ENCODE measurements around the gene IGFL1.
"Not testable (repeated sequence)": the region's sequence is repeated elsewhere in the genome, so short reads cannot be mapped to it uniquely, and the experiment has no call there.

IGFL1 gene

GRCh38 chr19:46195919-46196318, 33.6 kb upstream of the IGFL1 start:
- H3K36me3 Mint-ChIP-seq (ENCODE audit: low read depth); H3K27ac Mint-ChIP-seq; H3K4me1 Mint-ChIP-seq (ENCODE audit: low read depth); H3K4me3 Mint-ChIP-seq; H3K9me3 Mint-ChIP-seq: not testable (repeated sequence)
- peaks cover 42% of the 10 kb centered on the region for H3K27me3 Mint-ChIP-seq

GRCh38 chr19:46196410-46197124, 33.0 kb upstream of the IGFL1 start:
- Mint-ChIP-seq H3K4me3 (no peak overlapping the region), H3K9me3 (no peaks in the 10 kb centered on the region), H3K4me1 (ENCODE audit: low read depth) (no peaks in the 10 kb centered on the region), H3K27ac (no peak overlapping the region), H3K27me3 (peaks cover 40% of the 10 kb centered on the region), H3K36me3 (ENCODE audit: low read depth) (no peaks in the 10 kb centered on the region)

- H3K4me1 Mint-ChIP-seq (ENCODE audit: low read depth), result no peaks in the 10 kb centered on the region
- no peak overlapping the region for H3K27ac Mint-ChIP-seq
- no peaks in the 10 kb centered on the region for H3K36me3 Mint-ChIP-seq (ENCODE audit: low read depth)
- no peak overlapping the region for H3K4me3 Mint-ChIP-seq
- H3K27me3 Mint-ChIP-seq, result peaks cover 40% of the 10 kb centered on the region
- no peaks in the 10 kb centered on the region for H3K9me3 Mint-ChIP-seq
These were observed 32.0 kb upstream of the IGFL1 start for GRCh38 chr19:46197314-46198070.

GRCh38 chr19:46198756-46199155, 30.8 kb upstream of the IGFL1 start:
- no peaks in the 10 kb centered on the region for H3K4me1 Mint-ChIP-seq (ENCODE audit: low read depth)
- H3K27ac Mint-ChIP-seq, result no peak overlapping the region
- H3K4me3 Mint-ChIP-seq, result no peak overlapping the region
- peaks cover 47% of the 10 kb centered on the region for H3K27me3 Mint-ChIP-seq
- no peaks in the 10 kb centered on the region for H3K9me3 Mint-ChIP-seq
- no peaks in the 10 kb centered on the region for H3K36me3 Mint-ChIP-seq (ENCODE audit: low read depth)

GRCh38 chr19:46201454-46202310, 27.9 kb upstream of the IGFL1 start:
- H3K27me3 Mint-ChIP-seq, result peaks cover 39% of the 10 kb centered on the region

GRCh38 chr19:46202426-46202825, 27.1 kb upstream of the IGFL1 start:
- Mint-ChIP-seq H3K4me1 (ENCODE audit: low read depth) (no peaks in the 10 kb centered on the region), H3K4me3 (no peak overlapping the region), H3K27me3 (peaks cover 35% of the 10 kb centered on the region), H3K9me3 (no peaks in the 10 kb centered on the region), H3K36me3 (ENCODE audit: low read depth) (no peaks in the 10 kb centered on the region), H3K27ac (no peak overlapping the region)

More at GRCh38 chr19:46201454-46202310, 27.9 kb upstream of the IGFL1 start:
- no peaks in the 10 kb centered on the region for H3K4me1 Mint-ChIP-seq (ENCODE audit: low read depth)
- peak overlapping the region; percentile 5 for H3K27ac Mint-ChIP-seq
- no peaks in the 10 kb centered on the region for H3K9me3 Mint-ChIP-seq
- no peak overlapping the region for H3K4me3 Mint-ChIP-seq
- no peaks in the 10 kb centered on the region for H3K36me3 Mint-ChIP-seq (ENCODE audit: low read depth)

- Mint-ChIP-seq H3K27ac (no peak overlapping the region), H3K36me3 (ENCODE audit: low read depth) (no peaks in the 10 kb centered on the region), H3K27me3 (peaks cover 35% of the 10 kb centered on the region), H3K4me1 (ENCODE audit: low read depth) (no peaks in the 10 kb centered on the region), H3K9me3 (no peaks in the 10 kb centered on the region), H3K4me3 (no peak overlapping the region)
These were observed 26.4 kb upstream of the IGFL1 start for GRCh38 chr19:46202872-46203860.

GRCh38 chr19:46204008-46204407, 25.5 kb upstream of the IGFL1 start:
- Mint-ChIP-seq H3K4me3 (no peak overlapping the region), H3K27ac (no peak overlapping the region), H3K9me3 (no peaks in the 10 kb centered on the region), H3K36me3 (ENCODE audit: low read depth) (no peaks in the 10 kb centered on the region), H3K4me1 (ENCODE audit: low read depth) (peaks cover under 1% of the 10 kb centered on the region), H3K27me3 (peaks cover 38% of the 10 kb centered on the region)

- Mint-ChIP-seq H3K27me3 (peaks cover 48% of the 10 kb centered on the region), H3K27ac (no peak overlapping the region), H3K36me3 (ENCODE audit: low read depth) (no peaks in the 10 kb centered on the region), H3K4me3 (no peak overlapping the region), H3K9me3 (no peaks in the 10 kb centered on the region), H3K4me1 (ENCODE audit: low read depth) (peaks cover 9% of the 10 kb centered on the region)
These were observed 24.2 kb upstream of the IGFL1 start for GRCh38 chr19:46205183-46205984.

GRCh38 chr19:46206176-46206575, 23.4 kb upstream of the IGFL1 start:
- Mint-ChIP-seq H3K4me1 (ENCODE audit: low read depth) (peaks cover 9% of the 10 kb centered on the region), H3K27me3 (peaks cover 55% of the 10 kb centered on the region), H3K4me3 (no peak overlapping the region), H3K27ac (no peak overlapping the region), H3K36me3 (ENCODE audit: low read depth) (no peaks in the 10 kb centered on the region), H3K9me3 (no peaks in the 10 kb centered on the region)

GRCh38 chr19:46206682-46207081, 22.9 kb upstream of the IGFL1 start:
- H3K27ac Mint-ChIP-seq, result no peak overlapping the region
- peaks cover 51% of the 10 kb centered on the region for H3K27me3 Mint-ChIP-seq
- peaks cover 9% of the 10 kb centered on the region for H3K4me1 Mint-ChIP-seq (ENCODE audit: low read depth)
- no peaks in the 10 kb centered on the region for H3K9me3 Mint-ChIP-seq
- H3K4me3 Mint-ChIP-seq, result no peak overlapping the region
- no peaks in the 10 kb centered on the region for H3K36me3 Mint-ChIP-seq (ENCODE audit: low read depth)

- H3K27me3 Mint-ChIP-seq, result peaks cover 41% of the 10 kb centered on the region
- not testable (repeated sequence) for H3K36me3 Mint-ChIP-seq (ENCODE audit: low read depth); H3K27ac Mint-ChIP-seq; H3K4me1 Mint-ChIP-seq (ENCODE audit: low read depth); H3K4me3 Mint-ChIP-seq; H3K9me3 Mint-ChIP-seq
These were observed 21.7 kb upstream of the IGFL1 start for GRCh38 chr19:46207858-46208257.

- Mint-ChIP-seq H3K27me3 (peaks cover 44% of the 10 kb centered on the region), H3K9me3 (no peaks in the 10 kb centered on the region), H3K4me3 (no peak overlapping the region)
These were observed 20.5 kb upstream of the IGFL1 start for GRCh38 chr19:46209051-46209450.

More at GRCh38 chr19:46209051-46209450, 20.5 kb upstream of the IGFL1 start:
- Mint-ChIP-seq H3K27ac (no peak overlapping the region), H3K36me3 (ENCODE audit: low read depth) (no peaks in the 10 kb centered on the region), H3K4me1 (ENCODE audit: low read depth) (peaks cover 9% of the 10 kb centered on the region)

Measured in stimulated activated naive CD8-positive, alpha-beta T cell treated with anti-CD3 and anti-CD28 coated beads, Interleukin-15, Interleukin-2, amounts not matched to agents 100 ng/mL and 50 ng/mL, for 24 hours (primary cell).